Trophoblast cell (in vitro differentiated cells and primary cell): ENCODE results near the gene CATSPER1.

Experiments
- DNase-seq, 2 donors: peaks; one replicate each; pipeline ENCODE4 v3.0.0-alpha.2; 2016
- H2AFZ ChIP-seq: 2 replicates; pipeline ENCODE4 v1.6.1; 2013; ENCODE audit warnings: low read length, moderate library complexity, mild to moderate bottlenecking; ENCODE audit not compliant: insufficient read depth, poor library complexity
- H2AK5ac ChIP-seq: 2 replicates; pipeline ENCODE4 v1.6.1; 2013; ENCODE audit warnings: mild to moderate bottlenecking, low read length
- H2BK120ac ChIP-seq: 2 replicates; pipeline ENCODE4 v1.6.1; 2013; ENCODE audit warnings: low read length, mild to moderate bottlenecking, moderate library complexity; ENCODE audit not compliant: insufficient read depth, poor library complexity
- H2BK12ac ChIP-seq: 2 replicates; pipeline ENCODE4 v1.6.1; 2013; ENCODE audit warnings: mild to moderate bottlenecking, low read length, moderate library complexity
- H2BK5ac ChIP-seq: 2 replicates; pipeline ENCODE4 v1.6.1; 2013; ENCODE audit warnings: low read length, low read depth, moderate library complexity, mild to moderate bottlenecking; ENCODE audit not compliant: poor library complexity
- H3K14ac ChIP-seq: 2 replicates; pipeline ENCODE4 v1.6.1; 2013; ENCODE audit warnings: mild to moderate bottlenecking, low read length
- H3K18ac ChIP-seq: 2 replicates; pipeline ENCODE4 v1.6.1; 2013; ENCODE audit warnings: mild to moderate bottlenecking, low read length
- H3K23ac ChIP-seq: 2 replicates; pipeline ENCODE4 v1.6.1; 2013; ENCODE audit warnings: low read length
- H3K27ac ChIP-seq: 2 replicates; pipeline ENCODE4 v1.5.1; 2013; ENCODE audit warnings: low read depth, mild to moderate bottlenecking, inconsistent platforms, low read length, moderate library complexity
- H3K27me3 ChIP-seq: 2 replicates; pipeline ENCODE4 v1.6.1; 2013; ENCODE audit warnings: inconsistent platforms, mild to moderate bottlenecking, low read length, moderate library complexity; ENCODE audit not compliant: insufficient read depth
- H3K36me3 ChIP-seq, 2 experiments: 1 replicate in 1 of 2; 2 replicates in 1 of 2; pipeline ENCODE4 v1.6.1; 2013; ENCODE audit warnings: low read length in 2 of 2, mild to moderate bottlenecking in 2 of 2, moderate library complexity in 1 of 2; ENCODE audit not compliant: insufficient read depth in 2 of 2, control insufficient read depth in 1 of 2
- H3K4ac ChIP-seq: 2 replicates; pipeline ENCODE4 v1.6.1; 2013; ENCODE audit warnings: low read depth, mild to moderate bottlenecking, low read length, moderate library complexity
- H3K4me1 ChIP-seq, 2 experiments: 1 replicate in 1 of 2; 2 replicates in 1 of 2; pipeline ENCODE4 v1.6.1; 2013; ENCODE audit warnings: low read length in 2 of 2, mild to moderate bottlenecking in 2 of 2, moderate library complexity in 1 of 2; ENCODE audit not compliant: insufficient read depth in 2 of 2, control insufficient read depth in 1 of 2
- H3K4me2 ChIP-seq: 2 replicates; pipeline ENCODE4 v1.6.1; 2013; ENCODE audit warnings: inconsistent platforms, mild to moderate bottlenecking, low read length, moderate library complexity
- H3K4me3 ChIP-seq: 2 replicates; pipeline ENCODE4 v1.5.1; 2013; ENCODE audit warnings: mild to moderate bottlenecking, low read depth, low read length, inconsistent platforms
- H3K79me1 ChIP-seq: one replicate; pipeline ENCODE4 v1.6.1; 2013; ENCODE audit warnings: low read length
- H3K79me2 ChIP-seq: 2 replicates; pipeline ENCODE4 v1.6.1; 2013; ENCODE audit warnings: low read length, mild to moderate bottlenecking; ENCODE audit not compliant: control insufficient read depth, insufficient read depth, poor library complexity
- H3K9ac ChIP-seq: 2 replicates; pipeline ENCODE4 v1.6.1; 2013; ENCODE audit warnings: mild to moderate bottlenecking, low read length
- H3K9me3 ChIP-seq: 2 replicates; pipeline ENCODE4 v1.6.1; 2013; ENCODE audit warnings: low read depth, mild to moderate bottlenecking, control low read depth, inconsistent platforms, low read length; ENCODE audit not compliant: insufficient read depth
- H4K12ac ChIP-seq: 2 replicates; pipeline ENCODE4 v1.6.1; 2013; ENCODE audit warnings: low read depth, mild to moderate bottlenecking, low read length, moderate library complexity
- H4K8ac ChIP-seq: 2 replicates; pipeline ENCODE4 v1.6.1; 2013; ENCODE audit warnings: low read depth, mild to moderate bottlenecking, low read length, moderate library complexity
- H4K91ac ChIP-seq: one replicate; pipeline ENCODE4 v1.6.1; 2013; ENCODE audit warnings: low read depth, mild to moderate bottlenecking, low read length, moderate library complexity
- WGBS: extraction: QIAGEN DNeasy Blood & Tissue Kit; methylation state at CpG from one replicate; pipeline ENCODE4 v1.1.7; 2013; ENCODE audit warnings: missing lambda C conversion rate; ENCODE audit not compliant: insufficient read length, insufficient coverage; ENCODE audit errors: extremely low coverage; 5-methylcytosine and 5-hydroxymethylcytosine counted together

The CATSPER1 gene

DNA sequence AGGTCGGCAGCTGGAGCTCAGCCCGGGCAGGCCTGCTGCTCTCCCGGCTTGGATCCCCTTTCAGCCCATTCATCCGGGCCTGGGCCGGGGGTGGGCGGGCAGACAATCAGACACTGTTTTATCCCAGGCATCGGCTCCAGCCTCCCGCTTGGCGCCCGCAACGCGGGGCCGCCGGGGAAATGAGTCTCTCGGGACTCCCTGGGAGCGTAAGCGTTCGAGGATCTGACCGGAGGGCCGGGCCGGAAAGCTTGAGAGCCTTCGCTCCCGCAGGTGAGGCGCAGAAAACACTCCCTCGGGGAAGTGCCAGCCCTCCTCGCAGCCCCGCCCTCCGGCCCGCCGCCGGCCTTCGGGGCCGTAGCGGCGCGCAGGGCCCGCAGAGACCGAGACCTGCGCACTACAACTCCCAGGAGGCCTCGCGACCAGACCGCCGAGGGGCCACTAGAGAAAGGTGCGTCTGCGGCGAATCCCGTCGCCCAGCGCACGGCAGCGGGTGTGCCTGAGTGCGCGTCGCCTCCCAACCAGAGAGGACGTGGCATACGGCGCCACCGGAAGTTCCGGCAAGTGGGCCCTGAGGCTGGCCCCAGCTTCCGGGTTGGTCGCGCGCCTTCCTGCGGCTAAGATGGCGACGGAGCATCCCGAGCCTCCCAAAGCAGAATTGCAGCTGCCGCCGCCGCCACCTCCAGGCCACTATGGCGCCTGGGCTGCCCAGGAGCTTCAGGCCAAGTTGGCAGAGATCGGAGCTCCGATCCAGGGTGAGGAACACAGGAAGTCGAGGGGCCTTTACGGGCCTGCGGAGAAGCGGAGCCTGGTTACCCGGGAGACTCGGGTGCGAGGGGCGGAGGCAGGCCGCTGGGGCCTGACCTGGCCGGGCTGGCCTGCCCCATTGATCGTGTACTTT, 25.7 kb upstream of the CATSPER1 start, which contains the start of gene SF3B2:
Gene SF3B2, plus strand, starts transcription at position 599 of the 898 bp plus-strand sequence. Its CDS starts 21 bp downstream, at position 620.
- Histone ChIP-seq H3K79me1 (peaks cover 9% of the 10 kb centered on the region), H2AK5ac (peak within 1 kb of the TSS; percentile 28), H3K4me1 (peaks cover 8 to 10% of the 10 kb centered on the region in 2 experiments), H3K4ac (peak within 1 kb of the TSS; percentile 97), H2BK120ac (peak within 1 kb of the TSS; percentile 45), H3K4me2 (peak within 1 kb of the TSS; percentile 77), H2BK12ac (peak within 1 kb of the TSS; percentile 14), H2BK5ac (peak within 1 kb of the TSS; percentile 58), H3K79me2 (peaks cover 13% of the 10 kb centered on the region), H3K27me3 (no peaks in the 10 kb centered on the region), H3K36me3 (peaks cover 17 to 18% of the 10 kb centered on the region in 2 experiments), H3K23ac (no peak within 1 kb of the TSS), H3K9ac (peak within 1 kb of the TSS; percentile 98), H3K14ac (peak within 1 kb of the TSS; percentile 66), H3K9me3 (no peaks in the 10 kb centered on the region), H4K91ac (peak within 1 kb of the TSS; percentile 71), H4K8ac (peak within 1 kb of the TSS; percentile 92), H2AFZ (peak within 1 kb of the TSS; percentile 46), H3K27ac (peak within 1 kb of the TSS; percentile 93), H3K4me3 (peak within 1 kb of the TSS; percentile 96), H4K12ac (peak within 1 kb of the TSS; percentile 56), H3K18ac (peak within 1 kb of the TSS; percentile 41)
- peak; percentile 99 for DNase-seq
- no CpG with 5 or more reads among the region's 84 CpGs for WGBS

DNA sequence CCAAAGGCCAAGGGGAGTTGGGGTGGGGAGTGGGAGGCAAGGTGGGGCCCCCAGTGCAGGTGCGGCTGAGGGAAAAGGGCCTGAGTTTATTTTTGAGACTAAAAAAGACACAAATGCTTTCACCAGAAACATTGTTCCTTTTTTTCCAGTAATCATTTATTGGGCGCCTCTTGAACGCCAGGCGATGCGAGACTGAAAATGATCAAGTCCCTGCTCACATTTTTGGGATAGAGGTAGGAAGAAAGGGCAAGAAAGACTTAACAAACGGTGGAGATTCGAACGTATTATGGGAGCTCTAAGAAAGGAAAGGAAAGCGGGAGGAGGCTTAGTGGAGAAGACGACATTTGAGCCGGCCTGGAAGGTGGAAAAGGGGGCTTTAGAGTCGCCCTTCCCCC, 25.1 kb upstream of the CATSPER1 start:
- DNase-seq = peak in 1 of 2 donors; percentile 17
- peak overlapping the region; percentile 74 for H3K9ac ChIP-seq
- peak overlapping the region; percentile 54 for H4K12ac ChIP-seq
- H3K4me3 ChIP-seq = peak overlapping the region; percentile 59
- H3K79me2 ChIP-seq = peaks cover 13% of the 10 kb centered on the region
- H3K9me3 ChIP-seq = no peaks in the 10 kb centered on the region
- peak overlapping the region; percentile 48 for H3K14ac ChIP-seq
- peak overlapping the region; percentile 58 for H2BK5ac ChIP-seq
- peak overlapping the region; percentile 68 for H3K4me2 ChIP-seq
- peak overlapping the region; percentile 93 for H3K27ac ChIP-seq
- peak overlapping the region; percentile 28 for H2AFZ ChIP-seq
- H4K91ac ChIP-seq = peak overlapping the region; percentile 71
- no CpG with 5 or more reads among the region's 12 CpGs for WGBS
- peak overlapping the region; percentile 23 for H3K18ac ChIP-seq
- peaks cover 9% of the 10 kb centered on the region for H3K79me1 ChIP-seq
- no peaks in the 10 kb centered on the region for H3K27me3 ChIP-seq
- H3K4ac ChIP-seq = peak overlapping the region; percentile 35
- no peak overlapping the region for H2BK12ac ChIP-seq
- peaks cover 11 to 13% of the 10 kb centered on the region in 2 experiments for H3K36me3 ChIP-seq
- H4K8ac ChIP-seq = peak overlapping the region; percentile 67
- no peak overlapping the region for H3K23ac ChIP-seq
- no peak overlapping the region for H2AK5ac ChIP-seq
- H3K4me1 ChIP-seq = peaks cover 8 to 13% of the 10 kb centered on the region in 2 experiments
- H2BK120ac ChIP-seq = peak overlapping the region; percentile 45

DNA sequence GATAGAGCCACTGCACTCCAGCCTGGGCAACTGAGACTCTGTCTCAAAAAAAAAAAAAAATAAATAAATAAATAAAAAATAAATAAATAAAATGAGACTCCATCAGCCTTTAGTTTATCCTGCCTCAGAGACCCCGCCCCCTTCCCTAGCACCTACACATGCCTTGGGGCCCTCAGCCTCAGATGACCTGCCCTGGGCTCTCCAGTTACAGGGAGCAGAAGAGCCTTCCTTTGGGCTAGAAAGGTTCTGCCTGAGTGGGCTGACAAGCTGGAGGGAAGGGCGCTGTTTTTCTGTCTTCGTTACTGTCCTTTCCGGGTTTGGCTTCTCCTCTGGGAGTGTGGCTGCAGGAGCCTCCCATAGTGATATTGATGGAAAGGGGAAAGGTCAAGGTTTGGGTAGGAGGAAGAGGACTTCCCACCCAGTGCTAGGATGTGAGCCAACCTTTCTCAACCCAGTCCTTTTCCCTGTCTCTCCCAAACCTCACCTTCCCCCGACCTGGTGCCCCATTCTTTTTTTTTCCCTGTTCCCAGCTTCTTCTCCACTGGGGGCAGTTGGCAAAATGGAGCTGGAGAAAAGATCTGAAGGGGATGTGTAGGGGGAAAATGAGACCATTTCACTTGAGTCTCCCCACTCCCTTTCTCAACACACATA, 24.4 kb upstream of the CATSPER1 start:
- no peak overlapping the region for H3K18ac ChIP-seq
- DNase-seq = no peak
- WGBS = no CpG with 5 or more reads among the region's 5 CpGs
- no peak overlapping the region for H3K4me3 ChIP-seq
- no peak overlapping the region for H3K9ac ChIP-seq
- H3K79me1 ChIP-seq = peaks cover 9% of the 10 kb centered on the region
- H3K36me3 ChIP-seq = peaks cover 10 to 11% of the 10 kb centered on the region in 2 experiments
- H2AK5ac ChIP-seq = no peak overlapping the region
- H4K91ac ChIP-seq = peak overlapping the region; percentile 71
- H3K14ac ChIP-seq = peak overlapping the region; percentile 24
- H3K27me3 ChIP-seq = no peaks in the 10 kb centered on the region
- H4K8ac ChIP-seq = peak overlapping the region; percentile 25
- peaks cover 13% of the 10 kb centered on the region for H3K79me2 ChIP-seq
- H3K23ac ChIP-seq = no peak overlapping the region
- no peaks in the 10 kb centered on the region for H3K9me3 ChIP-seq
- H4K12ac ChIP-seq = no peak overlapping the region
- peak overlapping the region; percentile 68 for H3K4me2 ChIP-seq
- no peak overlapping the region for H2BK120ac ChIP-seq
- H2AFZ ChIP-seq = no peak overlapping the region
- H3K4ac ChIP-seq = no peak overlapping the region
- H2BK12ac ChIP-seq = no peak overlapping the region
- H3K27ac ChIP-seq = no peak overlapping the region
- peaks cover 8 to 14% of the 10 kb centered on the region in 2 experiments for H3K4me1 ChIP-seq
- no peak overlapping the region for H2BK5ac ChIP-seq

DNA sequence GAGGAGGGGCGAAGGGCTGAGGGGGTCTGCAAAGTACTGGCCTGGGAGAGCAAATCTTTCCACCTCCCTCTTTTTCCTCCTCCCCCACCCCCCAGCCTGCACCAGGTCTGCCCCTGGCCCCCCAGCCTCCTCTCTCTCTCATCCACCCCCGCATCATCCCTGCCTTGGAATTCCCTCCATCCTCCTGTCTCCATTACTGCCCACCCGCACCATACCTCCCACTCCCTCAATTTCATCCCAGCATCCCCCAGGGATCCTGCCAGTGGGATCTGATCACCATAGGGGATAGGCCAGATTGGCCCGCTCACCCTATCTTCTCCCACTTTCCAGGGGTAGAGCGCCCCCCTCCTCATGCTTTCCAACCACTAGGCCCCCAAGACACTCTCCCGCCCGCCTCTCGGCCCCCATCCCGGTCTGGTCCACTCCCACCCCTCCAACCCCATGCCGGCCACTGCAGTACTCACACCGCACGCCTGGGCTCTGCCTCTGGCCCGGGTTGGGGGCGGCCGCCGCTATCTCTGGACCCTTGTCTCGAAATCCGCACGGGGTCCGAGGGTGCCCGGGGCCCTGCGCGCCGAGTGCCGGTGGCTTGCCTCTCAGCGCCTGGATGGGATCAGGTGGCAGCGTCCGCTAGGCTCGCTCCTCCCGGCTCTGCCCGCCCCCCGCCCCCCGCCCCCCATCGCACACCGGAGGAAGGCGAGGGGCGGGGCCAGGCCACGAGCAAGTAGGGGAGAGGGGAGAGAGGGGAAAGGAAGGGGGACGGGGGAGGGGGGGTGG, 22.5 kb upstream of the CATSPER1 start, which contains the start of gene GAL3ST3:
Gene GAL3ST3, minus strand, starts transcription at position 615 of the 777 bp plus-strand sequence. CDS start 3,746 bp downstream, outside the sequence.
- H3K4me1 ChIP-seq = peaks cover 8 to 14% of the 10 kb centered on the region in 2 experiments
- DNase-seq = no peak
- no peak within 1 kb of the TSS for H3K4ac ChIP-seq
- H2BK120ac ChIP-seq = no peak within 1 kb of the TSS
- no peak within 1 kb of the TSS for H4K12ac ChIP-seq
- H3K27me3 ChIP-seq = no peaks in the 10 kb centered on the region
- peaks cover 9% of the 10 kb centered on the region for H3K79me1 ChIP-seq
- H3K27ac ChIP-seq = no peak within 1 kb of the TSS
- H2BK12ac ChIP-seq = no peak within 1 kb of the TSS
- H3K4me3 ChIP-seq = no peak within 1 kb of the TSS
- H2BK5ac ChIP-seq = no peak within 1 kb of the TSS
- H3K79me2 ChIP-seq = peaks cover 13% of the 10 kb centered on the region
- H4K91ac ChIP-seq = no peak within 1 kb of the TSS
- no peaks in the 10 kb centered on the region for H3K9me3 ChIP-seq
- peaks cover 0 to 3% of the 10 kb centered on the region in 2 experiments for H3K36me3 ChIP-seq
- H3K18ac ChIP-seq = no peak within 1 kb of the TSS
- no peak within 1 kb of the TSS for H2AFZ ChIP-seq
- no CpG with 5 or more reads among the region's 39 CpGs for WGBS
- no peak within 1 kb of the TSS for H3K9ac ChIP-seq
- H3K4me2 ChIP-seq = peak within 1 kb of the TSS; percentile 50
- H3K14ac ChIP-seq = no peak within 1 kb of the TSS
- H3K23ac ChIP-seq = no peak within 1 kb of the TSS
- no peak within 1 kb of the TSS for H4K8ac ChIP-seq
- no peak within 1 kb of the TSS for H2AK5ac ChIP-seq
